Large intestine (tissue), 3 donors: ENCODE results near the gene TP63. TPM values are rescaled to one million over a fixed set of nuclear protein-coding genes. Genes with fewer than 3 reads are reported as not detected.

Experiments used
- DNase-seq, 2 donors: peaks; one replicate each; pipeline versions ENCODE4 v3.0.0 to v3.0.0-alpha.2; 2013
- H3K27ac ChIP-seq: one replicate; pipeline ENCODE4 v1.5.1; 2013; ENCODE audit warnings: low read length
- H3K27me3 ChIP-seq: 2 replicates; pipeline ENCODE4 v1.6.1; 2013; ENCODE audit warnings: low read length; ENCODE audit not compliant: control insufficient read depth, insufficient read depth
- H3K36me3 ChIP-seq: 2 replicates; pipeline ENCODE4 v1.6.1; 2013; ENCODE audit warnings: low read length; ENCODE audit not compliant: control insufficient read depth, insufficient read depth
- H3K4me1 ChIP-seq: one replicate; pipeline ENCODE4 v1.6.1; 2013; ENCODE audit warnings: low read length; ENCODE audit not compliant: control insufficient read depth, insufficient read depth
- H3K4me3 ChIP-seq: one replicate; pipeline ENCODE4 v1.5.1; 2013; ENCODE audit warnings: low read length
- H3K9me3 ChIP-seq: one replicate; pipeline ENCODE4 v1.6.1; 2013; ENCODE audit warnings: mild to moderate bottlenecking, low read depth, low read length, moderate library complexity; ENCODE audit not compliant: control insufficient read depth
- WGBS: methylation state at CpG from one replicate; pipeline ENCODE4 v1.1.5; 2013; ENCODE audit warnings: low lambda C conversion rate; ENCODE audit not compliant: insufficient coverage; 5-methylcytosine and 5-hydroxymethylcytosine counted together
- polyA plus RNA-seq: library from polyadenylated mRNA; unstranded; fragments of 120-200 nt; gene quantifications from one replicate; pipeline ENCODE4 v1.2.1, GENCODE V29; 2013

TP63 gene
- polyA plus RNA-seq, 1 donor, result 0.07 TPM

DNA sequence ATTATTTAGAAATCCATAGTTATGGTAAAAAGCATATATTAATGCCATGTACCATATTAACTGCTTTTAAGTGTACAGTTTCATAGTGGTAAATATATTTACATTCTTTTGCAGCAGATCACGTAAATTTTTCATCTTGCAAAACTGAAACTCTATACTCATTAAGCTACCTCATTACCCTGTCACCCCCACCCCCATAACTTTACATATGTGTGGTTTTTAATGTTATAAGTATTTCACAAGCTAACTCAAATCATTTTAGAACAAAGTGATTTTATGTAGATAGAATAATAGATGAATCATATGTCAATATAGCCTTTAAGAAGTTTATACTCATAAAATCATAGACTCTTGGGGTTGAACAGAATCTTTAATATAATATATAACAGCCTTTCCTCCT is 7.1 kb upstream of the TP63 start:
- H3K27ac ChIP-seq, result no peak overlapping the region
- no peak for DNase-seq
- H3K36me3 ChIP-seq, result no peaks in the 10 kb centered on the region
- no peaks in the 10 kb centered on the region for H3K9me3 ChIP-seq
- no CpG with 5 or more reads among the region's 1 CpG for WGBS
- H3K27me3 ChIP-seq, result no peaks in the 10 kb centered on the region
- no peaks in the 10 kb centered on the region for H3K4me1 ChIP-seq
- H3K4me3 ChIP-seq, result no peak overlapping the region

DNA sequence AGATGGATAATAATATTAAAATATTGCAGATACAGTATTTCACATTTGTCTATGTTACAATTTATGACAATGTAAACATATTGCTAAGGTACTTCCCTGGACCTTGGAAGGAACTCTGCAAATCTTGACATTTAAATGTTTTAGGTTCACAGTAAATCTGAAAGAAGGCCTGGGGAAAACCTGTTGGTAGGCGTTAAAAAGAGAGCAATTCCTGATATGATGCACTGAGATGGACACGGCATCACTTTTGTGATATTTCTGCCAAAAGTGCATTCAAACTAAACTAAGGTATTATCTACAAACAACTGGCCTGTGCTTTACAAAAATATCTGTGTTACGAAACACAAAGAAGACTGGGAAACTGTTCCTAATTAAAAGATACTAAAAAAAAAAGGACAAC is 6.1 kb upstream of the TP63 start:
- Histone ChIP-seq H3K4me1 (no peaks in the 10 kb centered on the region), H3K36me3 (no peaks in the 10 kb centered on the region), H3K9me3 (no peaks in the 10 kb centered on the region), H3K27ac (no peak overlapping the region), H3K4me3 (no peak overlapping the region), H3K27me3 (no peaks in the 10 kb centered on the region)
- no peak for DNase-seq
- WGBS, result 100% methylated on average over 3 of the region's 3 CpGs

DNA sequence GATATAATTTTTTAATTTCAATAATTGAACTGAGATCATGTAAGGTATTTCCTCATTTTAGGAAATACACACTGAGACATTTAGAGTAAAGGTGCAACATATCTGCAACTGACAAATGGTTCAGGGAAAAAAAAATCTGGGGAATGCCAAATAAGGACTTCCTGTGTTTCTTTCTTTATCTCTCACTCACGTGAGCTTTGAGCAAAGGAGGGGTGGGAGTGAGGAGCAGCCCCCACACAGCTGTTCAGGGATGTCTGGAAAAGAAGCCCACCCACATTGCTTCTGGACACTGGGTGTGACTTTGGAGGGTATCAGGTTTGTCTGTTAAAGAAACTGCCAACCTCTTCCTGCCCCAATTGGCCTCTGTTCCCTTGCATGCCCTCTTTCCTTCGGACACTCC is 5.6 kb upstream of the TP63 start:
- no peaks in the 10 kb centered on the region for H3K4me1 ChIP-seq
- H3K9me3 ChIP-seq, result no peaks in the 10 kb centered on the region
- H3K27me3 ChIP-seq, result no peaks in the 10 kb centered on the region
- no peak overlapping the region for H3K4me3 ChIP-seq
- no peaks in the 10 kb centered on the region for H3K36me3 ChIP-seq
- WGBS, result no CpG with 5 or more reads among the region's 2 CpGs
- no peak overlapping the region for H3K27ac ChIP-seq
- no peak for DNase-seq

DNA sequence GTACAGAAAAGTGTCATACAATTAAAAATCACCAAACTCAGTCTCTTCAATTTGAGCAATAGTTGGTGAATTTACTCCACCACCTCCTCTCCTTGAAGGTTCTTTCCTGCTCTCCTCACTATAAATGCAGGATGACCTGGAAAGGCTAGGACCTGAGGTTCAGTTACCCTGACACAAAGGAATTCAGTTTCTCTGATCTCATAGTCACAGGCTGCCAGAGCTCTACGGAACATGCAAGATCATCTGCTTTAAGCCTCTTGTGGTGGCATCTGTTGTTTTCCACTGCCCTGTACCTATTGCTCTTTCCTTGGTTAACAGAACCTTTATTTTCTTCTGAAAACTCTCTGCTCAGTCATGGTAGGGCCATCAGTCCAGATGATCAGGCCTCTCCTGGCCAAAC is 4.9 kb upstream of the TP63 start:
- no peaks in the 10 kb centered on the region for H3K9me3 ChIP-seq
- DNase-seq, result no peak
- no peaks in the 10 kb centered on the region for H3K4me1 ChIP-seq
- no peaks in the 10 kb centered on the region for H3K36me3 ChIP-seq
- H3K27ac ChIP-seq, result no peak overlapping the region
- WGBS, result no CpG with 5 or more reads among the region's 1 CpG
- H3K27me3 ChIP-seq, result no peaks in the 10 kb centered on the region
- H3K4me3 ChIP-seq, result no peak overlapping the region

DNA sequence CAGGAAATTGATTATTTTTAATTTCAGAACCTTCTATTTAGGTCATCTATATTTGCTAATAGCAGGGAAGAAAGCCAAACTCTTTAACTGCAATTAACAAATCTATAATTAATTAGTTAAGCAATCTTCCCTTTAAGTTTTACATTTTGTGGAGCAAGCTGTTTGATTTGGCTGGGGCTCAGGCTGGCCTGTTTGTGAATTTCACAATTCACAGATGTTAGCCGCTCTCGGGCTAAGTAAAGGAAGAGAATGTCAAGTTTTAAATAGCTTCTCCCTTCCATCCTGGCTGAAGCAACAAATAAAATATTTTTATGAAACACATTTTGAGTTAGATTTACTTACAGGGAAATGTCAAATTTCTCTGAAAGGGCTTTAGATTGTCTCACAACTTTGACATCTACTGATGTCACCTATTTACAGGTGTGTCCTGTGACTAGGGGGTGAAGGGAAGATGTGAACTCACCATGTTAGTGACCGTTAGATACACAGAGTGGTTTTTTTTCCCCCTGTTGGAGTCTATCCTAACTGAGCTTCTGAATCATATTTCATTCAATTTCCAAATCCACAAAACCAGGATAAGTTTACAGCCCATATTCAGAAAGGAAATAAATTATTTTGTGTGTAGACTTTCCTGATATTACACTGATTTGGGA is 1.3 kb upstream of the TP63 start:
- DNase-seq, result no peak
- WGBS, result 94% methylated on average over 2 of the region's 3 CpGs
- H3K9me3 ChIP-seq, result no peaks in the 10 kb centered on the region

DNA sequence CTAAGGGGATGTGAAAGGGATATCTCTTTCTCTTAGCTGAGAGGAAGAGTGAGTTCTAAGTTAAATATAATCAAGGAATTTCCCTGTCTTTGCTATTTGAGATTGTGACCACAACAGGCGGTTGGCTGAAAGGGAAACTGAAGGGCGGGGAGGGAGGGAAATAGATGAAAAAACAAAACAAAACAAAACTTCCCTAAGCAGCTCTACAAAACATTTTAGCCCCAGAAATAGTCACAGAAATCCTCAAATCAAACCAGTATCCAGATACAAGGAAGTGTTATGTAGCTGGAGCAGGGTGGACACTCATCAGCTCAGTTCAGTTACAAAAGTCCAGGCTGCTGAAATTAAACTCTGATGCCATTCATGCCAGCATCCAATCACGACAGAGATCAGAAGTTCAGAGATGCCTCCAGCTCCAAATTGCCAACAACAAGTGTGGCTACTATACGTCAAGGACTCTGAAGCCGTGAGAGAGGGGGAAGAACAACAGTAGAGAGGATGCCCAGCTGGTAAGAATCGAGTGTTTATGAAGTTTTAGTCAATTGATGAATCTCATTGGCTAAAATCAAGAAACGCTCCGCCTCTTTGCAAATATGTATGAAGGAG is 319 bp upstream of the TP63 start:
- Histone ChIP-seq H3K4me3 (no peak overlapping the region), H3K9me3 (no peaks in the 10 kb centered on the region)
- 74% methylated on average over 7 of the region's 8 CpGs for WGBS

More for the DNA sequence above, 1.3 kb upstream of the TP63 start:
- Histone ChIP-seq H3K4me3 (no peak overlapping the region), H3K27ac (no peak overlapping the region), H3K36me3 (no peaks in the 10 kb centered on the region), H3K4me1 (no peaks in the 10 kb centered on the region), H3K27me3 (no peaks in the 10 kb centered on the region)

DNA sequence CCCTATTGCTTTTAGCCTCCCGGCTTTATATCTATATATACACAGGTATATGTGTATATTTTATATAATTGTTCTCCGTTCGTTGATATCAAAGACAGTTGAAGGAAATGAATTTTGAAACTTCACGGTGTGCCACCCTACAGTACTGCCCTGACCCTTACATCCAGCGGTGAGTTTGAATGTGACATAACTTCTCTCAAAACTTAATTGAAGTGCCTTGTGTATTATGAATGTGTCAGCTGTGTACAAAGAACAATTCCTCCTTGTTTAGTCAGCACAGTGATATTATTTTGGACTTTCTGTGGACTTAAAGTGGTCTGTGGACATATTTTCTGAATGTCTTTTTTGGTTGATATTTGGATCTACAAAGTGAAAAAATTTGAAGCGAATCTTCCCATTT is 220 bp downstream of the TP63 start:
- no peak for DNase-seq
- H3K4me1 ChIP-seq, result no peaks in the 10 kb centered on the region
- no peak overlapping the region for H3K4me3 ChIP-seq
- H3K36me3 ChIP-seq, result no peaks in the 10 kb centered on the region
- WGBS, result 80% methylated on average over 3 of the region's 6 CpGs
- no peaks in the 10 kb centered on the region for H3K27me3 ChIP-seq
- H3K27ac ChIP-seq, result no peak overlapping the region
- H3K9me3 ChIP-seq, result no peaks in the 10 kb centered on the region

More for the DNA sequence above, 319 bp upstream of the TP63 start:
- Histone ChIP-seq H3K36me3 (no peaks in the 10 kb centered on the region), H3K4me1 (no peaks in the 10 kb centered on the region), H3K27ac (no peak overlapping the region), H3K27me3 (no peaks in the 10 kb centered on the region)
- no peak for DNase-seq

DNA sequence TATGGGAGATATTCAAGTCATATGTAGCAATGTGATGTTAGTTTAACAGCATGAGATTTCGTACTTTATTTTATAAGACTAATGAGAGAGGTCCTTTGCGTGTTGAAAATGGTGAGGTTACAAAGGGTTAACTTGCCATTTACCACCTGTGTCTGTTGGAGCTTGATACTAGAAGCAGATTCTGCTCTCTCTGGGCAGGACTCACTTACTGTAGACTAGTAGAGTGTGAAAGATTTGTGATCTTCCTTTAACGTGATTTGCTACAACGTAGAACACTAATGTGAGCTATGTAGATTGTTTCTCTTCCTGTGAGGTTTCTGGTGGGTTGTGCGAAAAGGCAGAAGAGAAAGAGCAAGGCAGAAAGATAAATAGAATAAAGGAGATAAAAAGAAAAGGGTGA is 1.1 kb downstream of the TP63 start:
- Histone ChIP-seq H3K27ac (no peak overlapping the region), H3K9me3 (no peaks in the 10 kb centered on the region), H3K4me3 (no peak overlapping the region), H3K4me1 (no peaks in the 10 kb centered on the region), H3K36me3 (no peaks in the 10 kb centered on the region), H3K27me3 (no peaks in the 10 kb centered on the region)
- DNase-seq, result no peak
- WGBS, result 46% methylated on average over 3 of the region's 5 CpGs

DNA sequence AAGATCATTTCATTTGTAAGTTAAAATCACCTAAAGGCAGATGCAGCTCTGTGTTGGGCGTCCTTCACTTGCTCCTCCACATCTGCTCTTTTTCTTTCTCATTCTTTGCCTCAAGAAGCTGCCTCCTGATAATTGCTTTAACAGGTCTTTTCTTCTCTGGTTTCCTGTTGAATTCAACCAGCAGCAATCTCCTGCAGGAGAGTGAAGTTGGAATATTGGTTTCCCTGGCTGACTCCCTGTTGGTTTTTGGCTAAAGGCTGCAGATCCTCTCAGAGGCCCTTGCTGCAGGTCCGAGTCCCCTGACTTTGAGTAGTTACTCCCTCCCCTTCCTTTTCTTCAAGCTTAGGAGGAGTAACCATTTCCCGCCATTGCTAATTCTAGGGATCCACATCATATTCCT is 4.2 kb downstream of the TP63 start:
- H3K27me3 ChIP-seq, result no peaks in the 10 kb centered on the region
- no peaks in the 10 kb centered on the region for H3K36me3 ChIP-seq
- DNase-seq, result no peak
- H3K9me3 ChIP-seq, result no peaks in the 10 kb centered on the region
- H3K27ac ChIP-seq, result no peak overlapping the region
- no peaks in the 10 kb centered on the region for H3K4me1 ChIP-seq
- no peak overlapping the region for H3K4me3 ChIP-seq
- WGBS, result 73% methylated on average over 3 of the region's 3 CpGs

DNA sequence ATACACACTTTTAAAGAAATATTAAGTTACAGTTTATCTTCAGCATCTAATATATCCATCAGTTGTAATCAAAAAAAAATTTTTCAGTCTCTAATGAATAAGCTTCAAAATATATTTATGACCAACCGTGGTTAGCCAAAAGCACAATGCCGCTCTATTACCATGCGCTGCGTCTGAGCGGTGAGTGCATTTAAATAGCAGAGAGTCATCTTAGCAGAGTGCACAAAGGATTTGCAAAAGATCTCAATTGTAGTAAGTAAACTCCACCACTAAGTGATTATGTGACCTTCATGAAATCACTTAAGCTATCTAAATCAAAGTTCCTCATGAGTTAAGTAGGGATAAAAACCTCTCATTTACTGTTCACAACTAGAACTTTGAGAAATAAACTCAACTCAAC is 4.9 kb downstream of the TP63 start:
- 92% methylated on average over 2 of the region's 5 CpGs for WGBS
- Histone ChIP-seq H3K27ac (no peak overlapping the region), H3K4me3 (no peak overlapping the region)

DNA sequence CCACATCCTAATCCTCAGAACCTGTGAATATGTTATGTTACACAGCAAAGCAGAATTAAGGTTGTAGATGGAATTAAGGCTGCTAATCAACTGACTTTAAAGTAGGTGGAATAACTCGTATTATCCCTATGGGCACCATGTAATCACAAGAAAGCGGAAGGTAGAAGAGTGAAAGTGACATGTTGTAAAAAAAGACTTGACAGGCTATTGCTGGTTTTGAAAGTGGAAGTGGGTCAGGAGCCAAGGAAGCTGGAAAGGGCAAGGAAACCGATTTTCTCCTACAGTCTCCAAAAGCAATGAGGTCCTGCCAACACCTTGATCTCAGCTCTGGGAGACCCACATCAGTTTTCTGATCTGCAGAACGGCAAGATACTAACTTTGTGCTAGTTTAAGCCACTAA is 6.6 kb downstream of the TP63 start:
- no peaks in the 10 kb centered on the region for H3K36me3 ChIP-seq
- no peaks in the 10 kb centered on the region for H3K27me3 ChIP-seq
- WGBS, result 82% methylated on average over 2 of the region's 4 CpGs
- no peaks in the 10 kb centered on the region for H3K4me1 ChIP-seq
- H3K27ac ChIP-seq, result no peak overlapping the region
- no peak for DNase-seq
- H3K9me3 ChIP-seq, result no peaks in the 10 kb centered on the region
- H3K4me3 ChIP-seq, result no peak overlapping the region

More for the DNA sequence above, 4.9 kb downstream of the TP63 start:
- no peak for DNase-seq
- H3K9me3 ChIP-seq, result no peaks in the 10 kb centered on the region
- no peaks in the 10 kb centered on the region for H3K36me3 ChIP-seq
- no peaks in the 10 kb centered on the region for H3K4me1 ChIP-seq
- H3K27me3 ChIP-seq, result no peaks in the 10 kb centered on the region
